ENCODE measurements around the gene MICU1.

DNA sequence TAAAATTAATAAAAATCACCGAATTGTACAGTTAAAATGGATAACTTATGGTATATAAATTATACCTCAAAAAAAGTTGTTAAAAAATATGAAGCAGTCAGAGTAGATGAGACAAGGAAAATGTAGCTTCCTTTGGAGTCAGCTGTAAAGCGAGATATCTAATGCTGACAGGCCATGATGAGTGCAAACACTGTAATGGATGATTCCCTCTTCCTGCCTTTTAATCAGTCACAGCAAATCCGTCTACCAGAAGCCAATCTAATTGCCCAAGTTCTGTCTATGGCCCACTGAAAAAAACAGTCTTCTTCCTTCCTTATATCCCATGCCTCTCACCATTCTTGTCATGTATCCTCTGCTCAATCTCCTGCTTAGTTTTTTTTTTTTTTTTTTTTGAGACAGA is 211.2 kb downstream of the MICU1 start:
- TF ChIP-seq, protein P1, sequence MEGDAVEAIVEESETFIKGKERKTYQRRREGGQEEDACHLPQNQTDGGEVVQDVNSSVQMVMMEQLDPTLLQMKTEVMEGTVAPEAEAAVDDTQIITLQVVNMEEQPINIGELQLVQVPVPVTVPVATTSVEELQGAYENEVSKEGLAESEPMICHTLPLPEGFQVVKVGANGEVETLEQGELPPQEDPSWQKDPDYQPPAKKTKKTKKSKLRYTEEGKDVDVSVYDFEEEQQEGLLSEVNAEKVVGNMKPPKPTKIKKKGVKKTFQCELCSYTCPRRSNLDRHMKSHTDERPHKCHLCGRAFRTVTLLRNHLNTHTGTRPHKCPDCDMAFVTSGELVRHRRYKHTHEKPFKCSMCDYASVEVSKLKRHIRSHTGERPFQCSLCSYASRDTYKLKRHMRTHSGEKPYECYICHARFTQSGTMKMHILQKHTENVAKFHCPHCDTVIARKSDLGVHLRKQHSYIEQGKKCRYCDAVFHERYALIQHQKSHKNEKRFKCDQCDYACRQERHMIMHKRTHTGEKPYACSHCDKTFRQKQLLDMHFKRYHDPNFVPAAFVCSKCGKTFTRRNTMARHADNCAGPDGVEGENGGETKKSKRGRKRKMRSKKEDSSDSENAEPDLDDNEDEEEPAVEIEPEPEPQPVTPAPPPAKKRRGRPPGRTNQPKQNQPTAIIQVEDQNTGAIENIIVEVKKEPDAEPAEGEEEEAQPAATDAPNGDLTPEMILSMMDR (IDR thresholded peaks at IDR 0.05), result no peak
- TF ChIP-seq POLR2A (IDR thresholded peaks at IDR 0.05), result no peak
